B cell (primary cell): ENCODE measurements around the gene NTM. TPM values are rescaled to one million over a fixed set of nuclear protein-coding genes. Genes with fewer than 3 reads are reported as not detected.

ENCODE experiments used
- ATAC-seq: fragments of 200-7000 bp; cut with Tn5 transposase; one replicate; pipeline ENCODE4 v1.10.0; 2021; ENCODE audit warnings: low read depth, mild to moderate bottlenecking, moderate number of reproducible peaks, moderate library complexity
- CTCF ChIA-PET: fragments of 350-600 bp; sonication (Branson Sonifier 250); formaldehyde crosslinking; loops from one replicate; lab custom pipeline; 2021; ENCODE audit warnings: antibody characterized with exemption, inconsistent platforms; lab: Charles Lee
- POLR2A ChIA-PET: fragments of 350-600 bp; sonication (Branson Sonifier 250); formaldehyde crosslinking; loops from one replicate; lab custom pipeline; 2021; ENCODE audit warnings: antibody characterized with exemption; lab: Charles Lee
- DNase-seq: peaks from one replicate; pipeline ENCODE4 v3.0.0; 2013
- H2AFZ ChIP-seq: 2 replicates; pipeline ENCODE4 v1.6.1; 2012; ENCODE audit warnings: mild to moderate bottlenecking, low read depth, low read length; ENCODE audit not compliant: insufficient read depth, poor library complexity, severe bottlenecking
- H3K27ac ChIP-seq, 2 donors: 1 replicate in 1 of 2; 2 replicates in 1 of 2; pipeline ENCODE4 v1.5.1; 2012 to 2013; ENCODE audit warnings: low read length in 2 of 2, mild to moderate bottlenecking in 2 of 2, moderate library complexity in 1 of 2
- H3K27me3 ChIP-seq, 4 experiments: fragments of 200-600 bp in 1 of 4; sonication (generic) in 1 of 4; replicated peaks in 1 of 4; 1 replicate in 2 of 4; 2 replicates in 2 of 4; pipeline versions ENCODE4 v1.6.1 to v1.7.0; 2013 to 2016; ENCODE audit warnings: low read length in 3 of 4, mild to moderate bottlenecking in 2 of 4, mixed read lengths in 1 of 4, moderate library complexity in 1 of 4; ENCODE audit not compliant: insufficient read depth in 4 of 4, control insufficient read depth in 3 of 4; ENCODE audit errors: control extremely low read depth in 1 of 4
- H3K36me3 ChIP-seq, 2 experiments: replicated peaks in 1 of 2; 1 replicate in 1 of 2; 2 replicates in 1 of 2; pipeline versions ENCODE4 v1.6.1 to v1.7.1; 2013; ENCODE audit warnings: low read length in 1 of 2; ENCODE audit not compliant: insufficient read depth in 2 of 2, control insufficient read depth in 1 of 2; ENCODE audit errors: control extremely low read depth in 1 of 2, extremely low read depth in 1 of 2
- H3K4me1 ChIP-seq, 2 donors: fragments of 200-600 bp in 1 of 2; sonication (generic) in 1 of 2; 1 replicate in 1 of 2; 2 replicates in 1 of 2; pipeline versions ENCODE4 v1.5.1 to v1.6.1; 2013 to 2017; ENCODE audit warnings: low read length in 2 of 2; ENCODE audit not compliant: control insufficient read depth in 2 of 2, insufficient read depth in 2 of 2
- H3K4me2 ChIP-seq: replicated peaks from 2 replicates; pipeline ENCODE3; 2012; ENCODE audit warnings: mild to moderate bottlenecking, low read depth, low read length; ENCODE audit not compliant: poor library complexity, severe bottlenecking
- H3K4me3 ChIP-seq, 5 experiments: fragments of 200-600 bp in 1 of 5; sonication (generic) in 1 of 5; 1 replicate in 3 of 5; 2 replicates in 2 of 5; pipeline versions ENCODE4 v1.5.1 to v1.7.0; 2011 to 2016; ENCODE audit warnings: low read length in 4 of 5, mild to moderate bottlenecking in 4 of 5, low read depth in 2 of 5, control low read depth in 1 of 5, moderate library complexity in 1 of 5; ENCODE audit not compliant: insufficient read depth in 1 of 5; ENCODE audit errors: control extremely low read depth in 1 of 5, extremely low read depth in 1 of 5
- H3K79me2 ChIP-seq: fragments of 200-600 bp; sonication (generic); one replicate; pipeline ENCODE4 v1.6.0; 2016; ENCODE audit warnings: low read length; ENCODE audit not compliant: control insufficient read depth, insufficient read depth
- H3K9ac ChIP-seq: fragments of 200-600 bp; sonication (generic); 2 replicates; pipeline ENCODE4 v1.6.1; 2017; ENCODE audit warnings: mild to moderate bottlenecking, low read length, moderate library complexity
- H3K9me3 ChIP-seq, 3 donors: one replicate each; pipeline versions ENCODE4 v1.6.1 to v1.7.1; 2013; ENCODE audit warnings: low read length in 2 of 3; ENCODE audit not compliant: control insufficient read depth in 2 of 3, insufficient read depth in 1 of 3; ENCODE audit errors: control extremely low read depth in 1 of 3
- H4K20me1 ChIP-seq: 2 replicates; pipeline ENCODE4 v1.6.0; 2012; ENCODE audit warnings: mild to moderate bottlenecking, low read length; ENCODE audit not compliant: insufficient read depth, control insufficient read depth, poor library complexity, severe bottlenecking
- H3K27ac Mint-ChIP-seq: one replicate; pipeline ENCODE4 v1.8.0; 2021; ENCODE audit warnings: mixed read lengths
- H3K27me3 Mint-ChIP-seq: one replicate; pipeline ENCODE4 v1.8.0; 2021; ENCODE audit warnings: mixed read lengths
- H3K4me1 Mint-ChIP-seq: one replicate; pipeline ENCODE4 v1.8.0; 2021; ENCODE audit warnings: mixed read lengths
- H3K4me3 Mint-ChIP-seq: one replicate; pipeline ENCODE4 v1.8.0; 2021; ENCODE audit warnings: mixed read lengths
- H3K9me3 Mint-ChIP-seq: one replicate; pipeline ENCODE4 v1.8.0; 2022; ENCODE audit warnings: mixed read lengths; ENCODE audit not compliant: insufficient read depth
- EZH2 ChIP-seq: IDR thresholded peaks from 2 replicates; pipeline ENCODE4 v1.6.1; 2012; ENCODE audit warnings: borderline replicate concordance, low read depth, mild to moderate bottlenecking, moderate library complexity, low read length; ENCODE audit not compliant: insufficient read depth, poor library complexity, severe bottlenecking
- WGBS: methylation state at CpG from one replicate; pipeline ENCODE4 v1.1.5; 2013; ENCODE audit warnings: missing lambda C conversion rate; ENCODE audit not compliant: insufficient coverage; 5-methylcytosine and 5-hydroxymethylcytosine counted together
- intact Hi-C: fragments of 100-400 bp; cut with micrococcal nuclease; formaldehyde crosslinking; loops from one replicate; pipeline ENCODE4 v1.10.0; 2022
- polyA plus RNA-seq: library from polyadenylated mRNA; depleted of rRNA; stranded (reverse); fragments of >200 nt; gene quantifications from 2 replicates; pipeline ENCODE4 v1.2.3, GENCODE V29; 2012
- total RNA-seq, 2 donors: library from RNA; stranded (reverse); fragments of 120-200 nt in 1 of 2; gene quantifications; 1 replicate in 1 of 2; 2 replicates in 1 of 2; pipeline versions ENCODE4 v1.2.3 to v1.2.4, GENCODE V29; 2013 to 2022
- TF ChIP-seq, protein P1 (sequence below): fragments of 200-600 bp; IDR thresholded peaks from one replicate; pipeline ENCODE4 v1.8.0; 2022; ENCODE audit warnings: antibody characterized with exemption, mild to moderate bottlenecking

NTM gene
- total and polyA plus RNA-seq, 2 donors (not counting 1 experiment from before 2014, with no cell fraction given), result not detected

DNA sequence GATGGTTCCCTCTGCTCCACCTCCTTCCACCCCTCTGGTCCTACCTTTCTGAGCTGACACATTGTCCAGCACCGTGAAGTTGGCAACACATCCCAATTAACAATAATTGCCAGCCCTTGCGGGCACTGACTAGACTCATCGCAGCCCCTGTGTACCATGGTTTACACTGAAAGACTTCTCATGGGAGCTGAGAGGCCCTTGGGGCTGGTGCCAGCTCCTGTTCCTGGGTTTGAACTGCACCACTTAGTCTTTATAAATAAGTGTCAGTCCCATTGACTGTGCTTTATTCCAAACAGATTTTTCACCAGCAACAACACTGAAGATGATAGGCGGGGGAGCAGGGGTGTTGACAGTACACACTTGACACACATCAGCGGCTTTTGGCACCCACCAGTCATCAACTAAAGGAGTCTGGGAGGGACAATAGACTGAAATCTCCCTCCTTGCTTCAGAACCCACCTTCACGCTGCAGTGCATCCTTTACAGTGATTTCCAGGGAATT lies 447.3 kb downstream of the NTM start:
- no peaks in the 10 kb centered on the region for H3K27me3 Mint-ChIP-seq
- no peak for TF ChIP-seq EZH2
- TF ChIP-seq, protein P1, sequence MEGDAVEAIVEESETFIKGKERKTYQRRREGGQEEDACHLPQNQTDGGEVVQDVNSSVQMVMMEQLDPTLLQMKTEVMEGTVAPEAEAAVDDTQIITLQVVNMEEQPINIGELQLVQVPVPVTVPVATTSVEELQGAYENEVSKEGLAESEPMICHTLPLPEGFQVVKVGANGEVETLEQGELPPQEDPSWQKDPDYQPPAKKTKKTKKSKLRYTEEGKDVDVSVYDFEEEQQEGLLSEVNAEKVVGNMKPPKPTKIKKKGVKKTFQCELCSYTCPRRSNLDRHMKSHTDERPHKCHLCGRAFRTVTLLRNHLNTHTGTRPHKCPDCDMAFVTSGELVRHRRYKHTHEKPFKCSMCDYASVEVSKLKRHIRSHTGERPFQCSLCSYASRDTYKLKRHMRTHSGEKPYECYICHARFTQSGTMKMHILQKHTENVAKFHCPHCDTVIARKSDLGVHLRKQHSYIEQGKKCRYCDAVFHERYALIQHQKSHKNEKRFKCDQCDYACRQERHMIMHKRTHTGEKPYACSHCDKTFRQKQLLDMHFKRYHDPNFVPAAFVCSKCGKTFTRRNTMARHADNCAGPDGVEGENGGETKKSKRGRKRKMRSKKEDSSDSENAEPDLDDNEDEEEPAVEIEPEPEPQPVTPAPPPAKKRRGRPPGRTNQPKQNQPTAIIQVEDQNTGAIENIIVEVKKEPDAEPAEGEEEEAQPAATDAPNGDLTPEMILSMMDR, result no peak
- ATAC-seq (no peak), DNase-seq (no peak)
- 89% methylated on average over 5 of the region's 6 CpGs for WGBS
- no peak overlapping the region for H3K27ac Mint-ChIP-seq
- H4K20me1 ChIP-seq, result no peaks in the 10 kb centered on the region
- H3K79me2 ChIP-seq, result no peaks in the 10 kb centered on the region
- no peaks in the 10 kb centered on the region for H3K4me1 Mint-ChIP-seq
- H3K4me1 ChIP-seq, result no peaks in the 10 kb centered on the region
- no peak overlapping the region for H3K27ac ChIP-seq
- H3K9ac ChIP-seq, result no peak overlapping the region
- intact Hi-C loops, result no loop called here
- CTCF ChIA-PET, result no interaction called here
- no peaks in the 10 kb centered on the region for H3K27me3 ChIP-seq
- POLR2A ChIA-PET, result no interaction called here
- peaks cover 0 to 15% (median 0%) of the 10 kb centered on the region in 3 donors for H3K9me3 ChIP-seq
- H2AFZ ChIP-seq, result no peak overlapping the region
- no peak overlapping the region for H3K4me3 ChIP-seq
- no peaks in the 10 kb centered on the region for H3K36me3 ChIP-seq
- H3K4me2 ChIP-seq, result no peak overlapping the region
- H3K9me3 Mint-ChIP-seq, result peaks cover 2% of the 10 kb centered on the region
- H3K4me3 Mint-ChIP-seq, result no peak overlapping the region

DNA sequence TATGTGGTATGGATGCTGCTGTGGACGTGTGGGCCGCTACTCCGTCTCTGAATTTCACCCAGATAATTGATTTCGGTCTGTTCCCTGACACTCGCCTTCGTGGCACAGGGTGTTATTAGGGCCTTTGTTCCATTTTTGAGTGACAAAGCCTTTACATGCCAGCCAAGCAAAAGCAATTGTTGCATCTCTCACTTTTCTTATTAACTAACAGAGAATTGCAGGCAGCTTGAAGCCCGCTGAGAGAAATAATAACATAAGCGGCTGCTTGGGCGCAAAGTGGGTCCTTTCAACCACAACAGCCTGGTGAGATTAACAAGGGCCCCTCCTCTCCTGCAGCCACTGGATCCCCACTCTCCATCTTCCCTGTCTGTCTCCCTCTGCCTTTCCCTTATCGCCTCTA lies 449.4 kb downstream of the NTM start:
- Mint-ChIP-seq H3K4me3 (no peak overlapping the region), H3K27ac (no peak overlapping the region), H3K9me3 (no peaks in the 10 kb centered on the region), H3K27me3 (no peaks in the 10 kb centered on the region), H3K4me1 (no peaks in the 10 kb centered on the region)
- ATAC-seq, result no peak
- H3K4me2 ChIP-seq, result no peak overlapping the region
- no peaks in the 10 kb centered on the region for H3K79me2 ChIP-seq
- no peaks in the 10 kb centered on the region for H3K36me3 ChIP-seq
- H3K9me3 ChIP-seq, result peaks cover 0 to 10% (median 0%) of the 10 kb centered on the region in 3 donors
- ChIA-PET POLR2A (no interaction called here), CTCF (no interaction called here)
- H3K4me1 ChIP-seq, result no peaks in the 10 kb centered on the region
- H3K27me3 ChIP-seq, result no peaks in the 10 kb centered on the region
- TF ChIP-seq, protein P1, result no peak
- no peak overlapping the region for H3K4me3 ChIP-seq
- DNase-seq, result no peak
- 94% methylated on average over 8 of the region's 10 CpGs for WGBS
- H4K20me1 ChIP-seq, result no peaks in the 10 kb centered on the region
- no peak overlapping the region for H3K27ac ChIP-seq
- intact Hi-C loops, result no loop called here
- no peak overlapping the region for H3K9ac ChIP-seq
- H2AFZ ChIP-seq, result no peak overlapping the region
